WTC11 (cell line): ENCODE measurements around the gene RYR2.

Experiments used
- CTCF ChIP-seq: fragments of 200-600 bp; IDR thresholded peaks from 2 replicates; pipeline ENCODE4 v1.8.0; 2022; ENCODE audit warnings: antibody characterized with exemption
- E2F5 ChIP-seq: sonication (generic); formaldehyde crosslinking; IDR thresholded peaks from 2 replicates; pipeline ENCODE4 v1.8.1; 2022; ENCODE audit warnings: mild to moderate bottlenecking, moderate library complexity, missing genetic modification reagents
- ESRRA ChIP-seq: sonication (generic); formaldehyde crosslinking; IDR thresholded peaks from 2 replicates; pipeline ENCODE4 v1.8.1; 2022; ENCODE audit warnings: mild to moderate bottlenecking, missing genetic modification reagents, borderline replicate concordance
- HMGA2 ChIP-seq: fragments of 250-450 bp; sonication (Bioruptor Pico); IDR thresholded peaks from 2 replicates; pipeline ENCODE4 v1.4.0; 2021; ENCODE audit warnings: mild to moderate bottlenecking, moderate library complexity
- IRF2 ChIP-seq: sonication (generic); formaldehyde crosslinking; IDR thresholded peaks from 2 replicates; pipeline ENCODE4 v1.8.0; 2022; ENCODE audit warnings: low read depth, missing genetic modification reagents, borderline replicate concordance
- MAX ChIP-seq: sonication (generic); formaldehyde crosslinking; IDR thresholded peaks from 2 replicates; pipeline ENCODE4 v1.8.0; 2022; ENCODE audit warnings: mild to moderate bottlenecking, missing genetic modification reagents
- MLX ChIP-seq: sonication (generic); formaldehyde crosslinking; IDR thresholded peaks from 2 replicates; pipeline ENCODE4 v1.8.1; 2023; ENCODE audit warnings: mild to moderate bottlenecking, missing genetic modification reagents, moderate library complexity
- MXD4 ChIP-seq: fragments of 250-450 bp; sonication (Bioruptor Pico); IDR thresholded peaks from 2 replicates; pipeline ENCODE4 v1.8.0; 2021; ENCODE audit warnings: mild to moderate bottlenecking, moderate library complexity, borderline replicate concordance
- NR3C1 ChIP-seq: sonication (generic); formaldehyde crosslinking; conservative IDR thresholded peaks from 2 replicates; pipeline ENCODE4 v1.8.1; 2023; ENCODE audit warnings: low read depth, mild to moderate bottlenecking, missing genetic modification reagents
- RELA ChIP-seq: sonication (generic); formaldehyde crosslinking; IDR thresholded peaks from 2 replicates; pipeline ENCODE4 v1.8.1; 2022; ENCODE audit warnings: missing genetic modification reagents, mild to moderate bottlenecking, borderline replicate concordance
- SMAD3 ChIP-seq: sonication (generic); formaldehyde crosslinking; IDR thresholded peaks from 2 replicates; pipeline ENCODE4 v1.8.0; 2022; ENCODE audit warnings: missing genetic modification reagents, mild to moderate bottlenecking, borderline replicate concordance
- TF ChIP-seq, protein P1 (sequence below): sonication (generic); formaldehyde crosslinking; conservative IDR thresholded peaks from 2 replicates; pipeline ENCODE4 v1.8.1; 2022; ENCODE audit warnings: mild to moderate bottlenecking, missing genetic modification reagents

DNA sequence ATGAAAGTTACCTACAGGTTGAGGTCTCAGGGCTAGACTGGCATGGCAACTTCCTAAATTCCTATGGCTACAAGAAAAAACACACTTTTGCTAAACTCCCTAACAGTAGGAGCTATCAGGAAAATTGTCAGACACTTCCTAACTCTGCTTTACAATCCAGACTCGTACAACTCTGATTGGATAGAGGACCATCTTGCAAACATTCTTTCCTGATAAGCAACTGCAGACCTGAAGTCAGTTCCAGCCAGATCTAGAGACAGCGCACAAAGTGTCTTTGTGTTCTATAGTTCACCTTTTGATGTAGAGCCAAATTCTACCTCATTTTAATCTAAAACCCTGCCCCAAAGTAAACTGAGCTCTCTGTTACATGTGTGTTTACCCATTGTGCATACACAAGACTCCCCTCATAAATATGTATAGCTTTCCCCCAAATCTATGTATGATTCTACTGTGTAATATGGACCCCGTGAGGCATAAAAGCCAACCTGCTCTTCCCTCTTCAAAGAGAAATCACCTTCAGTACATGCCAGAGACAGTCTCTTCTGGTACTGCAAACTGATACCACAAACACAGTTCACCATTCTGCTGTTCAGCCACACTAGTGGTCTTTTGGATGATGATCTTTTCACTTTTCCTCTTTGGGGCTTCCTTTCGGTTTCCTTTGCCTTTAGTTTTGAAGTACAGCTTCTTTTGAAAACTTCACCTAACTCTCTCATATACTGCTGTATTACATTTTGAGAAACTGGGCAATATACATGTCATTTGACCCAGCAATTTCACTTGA is 827.0 kb downstream of the RYR2 start:
- TF ChIP-seq CTCF: no peak
- TF ChIP-seq SMAD3: no peak
- no peak for TF ChIP-seq IRF2
- TF ChIP-seq RELA: no peak
- TF ChIP-seq MAX (CRISPR knock-in tag): no peak
- TF ChIP-seq E2F5 (CRISPR knock-in tag): no peak
- TF ChIP-seq MLX (CRISPR knock-in tag): no peak
- TF ChIP-seq MXD4: no peak
- TF ChIP-seq ESRRA (CRISPR knock-in tag): no peak
- TF ChIP-seq, protein P1, sequence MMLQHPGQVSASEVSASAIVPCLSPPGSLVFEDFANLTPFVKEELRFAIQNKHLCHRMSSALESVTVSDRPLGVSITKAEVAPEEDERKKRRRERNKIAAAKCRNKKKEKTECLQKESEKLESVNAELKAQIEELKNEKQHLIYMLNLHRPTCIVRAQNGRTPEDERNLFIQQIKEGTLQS (CRISPR knock-in tag): no peak
- TF ChIP-seq NR3C1 (CRISPR knock-in tag): no peak
- no peak for TF ChIP-seq HMGA2
